Motor neuron (in vitro differentiated cells): ENCODE data around the gene NLRP6. TPM values are rescaled to one million over a fixed set of nuclear protein-coding genes. Genes with fewer than 3 reads are reported as not detected.
"Not testable (repeated sequence)": the region's sequence is repeated elsewhere in the genome, so short reads cannot be mapped to it uniquely, and the experiment has no call there.

Experiments
- ATAC-seq, 8 experiments: fragments of 200-7000 bp; cut with Tn5 transposase; replicated peaks in 6 of 8; 2 replicates each; pipeline ENCODE4 v1.8.0; 2021; ENCODE audit warnings: mild to moderate bottlenecking in 8 of 8, moderate library complexity in 8 of 8
- H3K27ac ChIP-seq, 2 donors: fragments of 250-450 bp; sonication (Bioruptor Pico); 2 replicates each; pipeline ENCODE4 v1.9.0; 2021; ENCODE audit warnings: antibody characterized with exemption in 2 of 2, mild to moderate bottlenecking in 2 of 2, moderate library complexity in 1 of 2
- H3K4me1 ChIP-seq, 2 donors: fragments of 250-450 bp; sonication (Bioruptor Pico); replicated peaks in 1 of 2; 2 replicates each; pipeline ENCODE4 v1.6.1; 2021; ENCODE audit warnings: antibody characterized with exemption in 2 of 2, mild to moderate bottlenecking in 2 of 2, moderate library complexity in 1 of 2
- H3K4me3 ChIP-seq, 5 donors: fragments of 250-450 bp; sonication (Bioruptor Pico); 2 replicates each; pipeline ENCODE4 v1.9.0; 2021; ENCODE audit warnings: antibody characterized with exemption in 5 of 5, mild to moderate bottlenecking in 5 of 5, moderate library complexity in 4 of 5
- WGBS, 10 experiments: fragments of 450-650 bp; shearing (Covaris generic); methylation state at CpG; one replicate each; pipeline ENCODE4 v1.0.0; 2022; 5-methylcytosine and 5-hydroxymethylcytosine counted together
- in situ Hi-C, 9 experiments: fragments of 400-800 bp; cut with MboI; loops; one replicate each; pipeline ENCODE4 v1.15.0; 2021; ENCODE audit warnings: low sequenced_read_pairs in 9 of 9, low pct_unique_long_range_greater_than_20kb in 2 of 9; ENCODE audit not compliant: unreplicated experiment in 9 of 9
- total RNA-seq, 8 experiments: library from RNA; unstranded; fragments of 300-600 nt; gene quantifications; 2 replicates each; pipeline versions ENCODE4 v1.2.3 to v1.2.4, GENCODE V29; 2022

Gene NLRP6
- under 1 TPM in 4 of 8 experiments, not detected in 4; 0.14 to 0.33 (median 0.16) TPM for total RNA-seq

DNA sequence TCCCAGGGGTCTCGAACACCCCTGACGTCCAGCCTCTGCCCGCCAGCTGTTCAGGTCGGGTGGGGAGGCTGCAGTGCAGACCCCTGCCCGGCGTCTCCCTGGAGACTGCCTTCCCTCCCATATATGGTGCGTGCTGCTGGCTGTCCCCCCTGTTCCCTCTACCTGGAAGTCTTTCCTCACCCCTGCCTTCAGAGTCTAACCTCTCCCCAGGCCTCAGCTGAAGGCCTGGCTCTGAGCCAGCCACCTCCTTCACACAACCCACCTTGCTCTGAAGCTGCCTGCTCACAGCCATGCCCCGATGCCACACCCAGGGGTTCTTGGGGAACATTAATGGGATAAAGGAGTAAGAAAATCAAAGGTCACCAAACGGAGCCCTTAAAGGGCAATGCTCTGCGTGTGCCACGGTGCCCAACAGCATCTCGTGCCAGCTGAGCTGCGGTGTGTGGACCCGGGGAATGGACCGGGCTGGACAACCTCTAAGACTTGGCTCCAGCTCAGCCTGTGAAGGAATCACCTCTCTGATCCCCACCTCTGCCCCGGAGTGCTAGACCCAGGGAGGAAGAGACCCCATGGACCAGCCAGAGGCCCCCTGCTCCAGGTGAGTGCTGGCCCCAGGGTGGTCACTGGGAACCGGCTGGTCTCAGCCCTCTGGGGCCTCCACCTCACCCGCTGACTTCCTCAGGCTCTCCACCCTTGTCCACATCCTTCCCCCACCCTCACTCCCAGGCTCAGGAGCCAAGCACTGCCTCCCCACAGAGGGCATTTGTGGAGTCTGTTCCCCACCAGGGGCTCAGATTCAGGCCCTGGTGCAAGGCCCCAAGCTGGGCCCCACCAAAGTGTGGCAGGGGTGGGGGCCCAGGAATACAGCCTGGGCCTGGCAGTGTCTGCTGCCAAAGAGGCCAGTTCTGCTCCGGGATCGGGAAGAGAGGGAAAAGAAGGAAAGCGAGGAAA lies at the start of gene NLRP6:
NLRP6 (plus strand) TSS at position 407 of the 951 bp plus-strand sequence; CDS start at position 570, 163 bp downstream.
- in situ Hi-C loops = no loop called here

DNA sequence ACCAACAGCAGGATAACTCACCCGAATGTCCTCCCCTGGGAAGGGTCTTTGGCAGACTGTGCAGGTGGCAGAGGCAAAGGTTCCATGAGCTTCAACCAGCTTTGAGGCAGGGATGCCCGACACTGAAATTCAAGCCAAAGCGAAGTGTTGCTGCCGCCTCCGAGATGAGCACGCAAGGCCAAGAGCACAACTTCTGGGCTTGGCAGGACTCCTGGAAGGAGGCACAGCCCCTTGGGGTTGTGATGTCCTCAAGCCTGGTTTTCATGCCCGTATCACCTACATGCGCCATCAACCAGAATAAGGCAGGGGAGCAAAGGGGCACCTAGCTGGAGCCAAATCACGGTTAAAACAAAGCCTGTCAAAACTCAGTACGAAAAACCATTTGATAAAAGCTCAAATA lies 47.8 kb upstream of the NLRP6 start:
- ATAC-seq = no peak

More for the DNA sequence above, at the start of gene NLRP6:
- no peak within 1 kb of the TSS for H3K4me3 ChIP-seq
- H3K4me1 ChIP-seq = no peaks in the 10 kb centered on the region
- ATAC-seq = peak in 3 of 8 experiments; percentile 10 to 19 (median 16)
- H3K27ac ChIP-seq = no peak within 1 kb of the TSS
- 0 to 100% (median 87%) methylated on average over 1 to 7 of the region's 21 CpGs; no CpG with 5 or more reads in 4 of the 10 experiments for WGBS, 10 experiments

DNA sequence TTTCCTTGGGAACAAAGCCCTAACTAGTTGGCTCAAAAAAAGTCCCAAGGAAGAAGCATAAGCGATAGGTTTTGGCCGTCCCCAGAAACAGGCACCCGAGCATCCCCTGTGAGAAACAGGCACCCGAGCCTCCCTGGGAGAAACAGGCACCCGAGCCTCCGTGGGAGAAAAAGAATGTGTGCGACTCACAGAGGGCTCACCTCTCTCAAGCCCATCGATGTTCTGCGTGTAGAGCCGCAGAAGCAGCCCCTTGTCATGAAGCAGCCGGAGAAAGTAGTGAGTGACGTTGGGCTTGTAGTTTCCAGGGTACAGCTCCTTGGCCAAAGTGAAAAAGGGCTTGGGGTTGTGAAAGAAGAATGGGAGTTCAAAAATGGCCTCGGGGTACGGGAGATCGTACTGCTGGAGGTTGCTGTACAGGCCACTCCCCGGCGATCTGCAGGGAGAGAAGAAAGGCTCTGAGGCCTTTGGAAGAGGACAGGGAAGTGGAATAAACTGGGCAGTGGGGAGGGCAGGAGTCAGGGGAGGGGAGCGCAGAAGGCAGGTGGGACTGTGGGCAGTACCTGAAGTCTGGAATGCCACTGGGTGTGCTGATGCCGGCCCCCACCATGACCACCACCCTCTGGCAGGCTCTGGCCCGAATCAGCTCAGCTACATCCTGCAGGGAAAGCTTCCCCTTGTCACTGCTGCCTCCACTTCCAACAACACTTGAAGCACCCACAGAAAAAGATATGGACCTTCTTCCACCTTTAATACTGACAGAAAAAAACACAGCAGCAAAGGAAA lies 45.2 kb upstream of the NLRP6 start:
- WGBS, 10 experiments = 80 to 100% (median 94%) methylated on average over 2 to 17 of the region's 20 CpGs; no CpG with 5 or more reads in 4 of the 10 experiments

More for the DNA sequence above, 47.8 kb upstream of the NLRP6 start:
- in situ Hi-C loops = loop anchor here in 1 of 9 experiments (10.0 kb wide), 1 partner anchor 124 kb away; no protein-coding TSS in a partner anchor
- peaks cover 5 to 6% of the 10 kb centered on the region in 2 donors for H3K4me1 ChIP-seq
- no peak overlapping the region for H3K27ac ChIP-seq
- H3K4me3 ChIP-seq = no peak overlapping the region
- WGBS, 10 experiments = 80 to 100% (median 95%) methylated on average over 1 to 9 of the region's 10 CpGs; no CpG with 5 or more reads in 4 of the 10 experiments

DNA sequence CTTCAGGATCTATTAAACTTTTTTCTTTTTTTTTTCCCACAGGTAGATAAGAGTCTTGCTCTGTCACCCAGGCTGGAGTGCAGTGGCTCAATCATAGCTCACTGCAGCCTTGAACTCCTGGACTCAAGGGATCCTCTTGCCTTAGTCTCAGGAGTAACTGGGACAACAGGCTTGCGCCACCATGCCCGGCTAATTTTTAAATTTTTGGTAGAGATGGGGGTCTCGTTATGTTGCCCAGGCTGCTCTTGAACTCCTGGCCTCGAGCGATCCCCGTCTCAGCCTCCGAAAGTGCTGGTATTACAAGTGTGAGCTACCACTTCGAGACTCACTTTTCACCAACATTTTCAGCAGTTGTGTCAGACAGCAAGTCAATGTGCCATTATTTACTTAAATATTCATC lies 43.0 kb upstream of the NLRP6 start:
- ATAC-seq = no peak
- Histone ChIP-seq H3K4me3 (peak overlapping the region; percentile 78 to 99 (median 91)), H3K4me1 (peaks cover 10 to 14% of the 10 kb centered on the region in 2 donors), H3K27ac (peak overlapping the region in 1 of 2 donors; percentile 87)
- 40 to 88% (median 67%) methylated on average over 1 to 7 of the region's 8 CpGs; no CpG with 5 or more reads in 4 of the 10 experiments for WGBS, 10 experiments
- in situ Hi-C loops = loop anchor here in 1 of 9 experiments (10.0 kb wide), 1 partner anchor 120 kb away; no protein-coding TSS in a partner anchor

More for the DNA sequence above, 45.2 kb upstream of the NLRP6 start:
- ATAC-seq = no peak
- peaks cover 10 to 11% of the 10 kb centered on the region in 2 donors for H3K4me1 ChIP-seq
- in situ Hi-C loops = loop anchor here in 1 of 9 experiments (10.0 kb wide), 1 partner anchor 122 kb away; no protein-coding TSS in a partner anchor
- no peak overlapping the region for H3K4me3 ChIP-seq
- no peak overlapping the region for H3K27ac ChIP-seq

DNA sequence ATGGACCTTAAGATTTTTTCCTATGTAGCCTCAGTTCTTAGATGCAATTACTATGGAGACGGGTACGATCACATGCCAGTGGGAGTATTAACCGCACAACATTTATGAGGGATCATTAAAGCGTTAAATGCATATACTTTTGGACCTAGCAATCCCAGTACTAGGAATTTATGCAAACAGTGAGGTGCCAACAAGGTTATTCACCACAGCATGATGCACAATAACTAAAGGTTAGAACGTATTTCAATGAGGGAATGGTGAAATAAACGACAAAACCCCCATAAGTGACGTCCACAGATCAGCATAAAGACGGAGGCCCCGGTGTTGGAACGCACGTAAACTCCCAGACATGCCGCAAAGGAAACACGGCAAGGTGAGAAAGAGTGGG lies 42.6 kb upstream of the NLRP6 start:
- 0 to 16% (median 3%) methylated on average over 1 to 13 of the region's 13 CpGs; no CpG with 5 or more reads in 2 of the 10 experiments for WGBS, 10 experiments
- ATAC-seq = peak; percentile 1 to 5 (median 2)
- Histone ChIP-seq H3K4me3 (peak overlapping the region; percentile 78 to 99 (median 91)), H3K4me1 (peaks cover 10 to 14% of the 10 kb centered on the region in 2 donors), H3K27ac (peak overlapping the region; percentile 87 to 88)
- in situ Hi-C loops = loop anchor here in 1 of 9 experiments (10.0 kb wide), 1 partner anchor 119 kb away; no protein-coding TSS in a partner anchor

DNA sequence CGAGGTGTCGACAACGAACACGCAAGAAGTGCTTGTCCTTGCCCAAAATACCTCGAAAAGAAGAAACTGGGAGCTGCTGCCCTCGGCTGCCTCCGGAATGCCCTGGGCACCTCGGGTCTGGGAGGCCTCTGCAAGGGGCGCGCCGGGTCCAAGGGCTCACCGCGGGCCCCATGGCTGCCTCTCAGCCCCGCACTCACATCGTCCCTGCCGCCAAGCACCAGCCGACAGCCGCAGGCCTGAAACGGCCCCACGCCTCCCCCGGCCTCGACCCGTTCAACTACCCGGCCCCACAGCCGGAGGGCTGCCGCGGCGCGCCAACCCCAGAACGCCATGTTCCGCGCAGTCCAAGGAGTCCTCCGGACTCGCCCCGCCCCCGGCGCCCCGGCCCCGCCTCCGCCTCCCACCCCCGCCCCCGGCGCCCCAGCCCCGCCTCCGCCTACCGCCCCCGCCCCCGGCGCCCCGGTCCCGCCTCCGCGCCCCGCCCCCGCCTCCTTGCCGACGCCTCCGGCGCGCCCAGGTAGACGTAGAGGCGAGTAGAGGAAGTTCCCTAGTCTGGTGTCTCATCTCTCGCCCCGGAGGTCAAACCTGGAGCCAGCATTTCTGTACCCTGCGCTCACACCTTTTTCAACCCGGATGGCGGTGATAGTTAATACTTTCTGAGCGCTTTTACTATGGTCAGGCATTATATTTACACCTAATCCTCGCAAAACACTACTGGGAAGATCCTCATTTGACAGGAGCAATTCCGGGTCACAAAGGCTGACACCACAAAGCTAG lies 42.0 kb upstream of the NLRP6 start, which contains the start of gene SIRT3:
SIRT3 (minus strand) TSS at position 346 of the 777 bp plus-strand sequence; CDS start at position 332, 14 bp downstream.
- 0% methylated on average over 2 to 10 of the region's 70 CpGs; no CpG with 5 or more reads in 6 of the 10 experiments for WGBS, 10 experiments
- H3K4me3 ChIP-seq = peak within 1 kb of the TSS; percentile 78 to 99 (median 91)
- H3K4me1 ChIP-seq = peaks cover 10 to 14% of the 10 kb centered on the region in 2 donors
- in situ Hi-C loops = loop anchor here in 1 of 9 experiments (10.0 kb wide), 1 partner anchor 119 kb away; no protein-coding TSS in a partner anchor
- H3K27ac ChIP-seq = peak within 1 kb of the TSS; percentile 89 to 97
- peak; percentile 82 to 91 (median 88) for ATAC-seq

DNA sequence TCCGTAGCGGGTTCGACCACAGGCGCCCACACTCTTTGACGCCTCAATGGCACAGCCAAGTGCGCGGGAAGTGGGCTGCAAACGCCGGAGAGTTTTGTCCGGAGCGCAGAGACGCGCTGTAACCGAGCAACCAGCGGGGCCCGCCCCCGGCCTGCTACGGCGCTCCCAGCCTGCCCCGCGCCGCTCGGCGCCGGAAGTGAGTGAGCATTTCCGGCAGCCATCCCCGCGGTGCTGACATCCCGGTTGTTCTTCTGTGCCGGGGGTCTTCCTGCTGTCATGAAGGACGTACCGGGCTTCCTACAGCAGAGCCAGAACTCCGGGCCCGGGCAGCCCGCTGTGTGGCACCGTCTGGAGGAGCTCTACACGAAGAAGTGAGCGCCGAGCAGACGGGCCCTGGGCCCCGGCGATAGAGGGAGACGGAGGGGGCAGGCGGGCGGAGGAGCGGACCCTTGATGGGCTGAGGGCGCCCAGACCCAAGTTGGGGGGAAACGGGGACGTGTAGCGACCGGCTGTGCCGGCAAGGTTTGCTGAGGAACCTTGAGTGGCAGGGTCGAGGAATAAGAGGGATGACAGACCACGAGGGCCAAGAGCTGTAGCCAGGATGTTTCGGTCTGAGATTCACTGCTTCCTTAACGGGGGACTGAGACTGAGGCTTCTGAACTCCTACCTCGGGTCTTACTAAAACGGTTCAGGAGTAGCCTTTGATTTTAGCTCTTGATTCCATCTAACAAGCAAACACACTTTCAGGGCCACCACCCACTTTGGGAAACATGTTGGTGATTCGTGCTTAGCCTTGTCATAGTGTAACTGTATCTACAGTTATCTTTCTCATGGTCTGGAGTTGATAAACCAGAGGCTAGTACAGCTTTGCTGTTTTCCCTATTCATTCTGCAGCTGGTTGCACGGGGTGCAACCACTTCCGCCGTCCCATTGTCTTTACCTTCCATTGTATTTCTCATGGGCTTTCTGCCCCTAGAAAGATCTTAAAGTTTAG lies 41.1 kb upstream of the NLRP6 start, which contains the start of gene PSMD13:
PSMD13 (plus strand) TSS at position 203 of the 994 bp plus-strand sequence; CDS start at position 277, 74 bp downstream.
- in situ Hi-C loops = loop anchor here in 1 of 9 experiments (10.0 kb wide), 1 partner anchor 118 kb away; no protein-coding TSS in a partner anchor
- peak; percentile 87 to 92 (median 90) for ATAC-seq
- H3K4me3 ChIP-seq = peak within 1 kb of the TSS; percentile 78 to 99 (median 91)
- H3K27ac ChIP-seq = peak within 1 kb of the TSS; percentile 89 to 97
- 0 to 20% (median 6%) methylated on average over 1 to 18 of the region's 62 CpGs for WGBS, 10 experiments
- peaks cover 10 to 14% of the 10 kb centered on the region in 2 donors for H3K4me1 ChIP-seq

DNA sequence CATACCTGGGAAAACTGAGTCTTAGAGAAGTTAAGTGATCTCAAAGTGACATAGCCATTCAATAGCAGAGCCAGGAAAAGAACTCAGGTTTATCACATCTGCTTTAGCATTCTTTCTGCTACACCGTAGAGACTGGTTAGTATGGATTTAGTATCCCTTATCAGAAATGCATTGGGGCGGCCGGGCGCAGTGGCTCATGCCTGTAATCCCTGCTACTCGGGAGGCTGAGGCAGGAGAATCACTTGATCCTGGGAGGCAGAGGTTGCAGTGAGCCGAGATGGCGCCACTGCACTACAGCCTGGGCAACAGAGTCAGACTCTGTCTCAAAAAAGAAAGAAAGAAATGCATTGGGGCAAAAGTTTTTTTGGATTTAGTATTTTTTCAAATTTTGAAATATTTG lies 39.9 kb upstream of the NLRP6 start:
- not testable (repeated sequence) for ATAC-seq, H3K27ac ChIP-seq
- Histone ChIP-seq H3K4me3 (peak overlapping the region in 1 of 5 donors; percentile 99), H3K4me1 (peaks cover 10 to 14% of the 10 kb centered on the region in 2 donors)
- in situ Hi-C loops = loop anchor here in 1 of 9 experiments (10.0 kb wide), 1 partner anchor 116 kb away; no protein-coding TSS in a partner anchor
- 48 to 94% (median 86%) methylated on average over 1 to 7 of the region's 7 CpGs; no CpG with 5 or more reads in 2 of the 10 experiments for WGBS, 10 experiments

DNA sequence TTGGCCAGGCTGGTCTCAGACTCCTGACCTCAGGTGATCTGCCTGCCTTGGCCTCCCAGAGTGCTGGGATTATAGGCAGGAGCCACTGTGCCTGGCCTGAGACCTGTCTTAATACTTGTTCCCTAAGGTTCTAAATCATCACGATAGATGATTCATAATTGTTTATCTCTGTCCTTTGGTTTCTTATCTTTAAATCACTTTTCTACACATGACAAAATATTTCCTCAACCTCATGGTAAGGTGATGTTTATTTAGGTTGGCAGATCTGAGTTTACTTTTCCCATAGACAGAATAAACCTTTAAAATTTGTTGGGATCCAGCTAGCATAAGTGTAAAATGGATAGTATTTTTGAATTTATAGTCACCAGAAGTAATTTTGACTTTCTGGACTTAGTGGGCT lies 37.9 kb upstream of the NLRP6 start:
- in situ Hi-C loops = no loop called here
- Histone ChIP-seq H3K4me3 (no peak overlapping the region), H3K27ac (no peak overlapping the region), H3K4me1 (peaks cover 5 to 8% of the 10 kb centered on the region in 2 donors)
- 100% methylated on average over 1 of the region's 1 CpG; no CpG with 5 or more reads in 5 of the 10 experiments for WGBS, 10 experiments
- ATAC-seq = no peak

DNA sequence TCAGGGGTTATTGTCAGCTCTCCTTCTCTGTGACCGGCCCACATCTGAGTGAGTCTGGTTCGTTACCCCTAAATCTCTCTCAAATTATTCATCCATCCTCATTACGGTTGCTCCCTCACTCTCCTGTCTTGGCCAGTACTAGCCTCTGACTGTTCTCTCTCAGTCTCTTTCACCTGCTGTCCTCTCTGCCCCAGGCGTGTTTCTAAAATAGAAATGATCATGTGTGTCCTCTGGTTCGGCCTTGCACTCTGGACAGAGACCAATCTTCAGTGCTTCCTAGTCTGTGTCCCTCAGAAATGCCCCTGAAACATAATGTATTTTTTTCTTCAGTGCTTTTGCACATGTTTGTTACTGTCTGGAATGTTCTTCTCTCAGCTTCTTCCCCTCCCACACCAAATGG lies 36.6 kb upstream of the NLRP6 start:
- no peak overlapping the region for H3K4me3 ChIP-seq
- H3K4me1 ChIP-seq = peaks cover 5 to 8% of the 10 kb centered on the region in 2 donors
- ATAC-seq = no peak
- WGBS, 10 experiments = 90 to 100% (median 96%) methylated on average over 1 to 3 of the region's 5 CpGs; no CpG with 5 or more reads in 3 of the 10 experiments
- in situ Hi-C loops = no loop called here
- no peak overlapping the region for H3K27ac ChIP-seq
